ENCODE results near the gene PSMC3.

Gene PSMC3

DNA sequence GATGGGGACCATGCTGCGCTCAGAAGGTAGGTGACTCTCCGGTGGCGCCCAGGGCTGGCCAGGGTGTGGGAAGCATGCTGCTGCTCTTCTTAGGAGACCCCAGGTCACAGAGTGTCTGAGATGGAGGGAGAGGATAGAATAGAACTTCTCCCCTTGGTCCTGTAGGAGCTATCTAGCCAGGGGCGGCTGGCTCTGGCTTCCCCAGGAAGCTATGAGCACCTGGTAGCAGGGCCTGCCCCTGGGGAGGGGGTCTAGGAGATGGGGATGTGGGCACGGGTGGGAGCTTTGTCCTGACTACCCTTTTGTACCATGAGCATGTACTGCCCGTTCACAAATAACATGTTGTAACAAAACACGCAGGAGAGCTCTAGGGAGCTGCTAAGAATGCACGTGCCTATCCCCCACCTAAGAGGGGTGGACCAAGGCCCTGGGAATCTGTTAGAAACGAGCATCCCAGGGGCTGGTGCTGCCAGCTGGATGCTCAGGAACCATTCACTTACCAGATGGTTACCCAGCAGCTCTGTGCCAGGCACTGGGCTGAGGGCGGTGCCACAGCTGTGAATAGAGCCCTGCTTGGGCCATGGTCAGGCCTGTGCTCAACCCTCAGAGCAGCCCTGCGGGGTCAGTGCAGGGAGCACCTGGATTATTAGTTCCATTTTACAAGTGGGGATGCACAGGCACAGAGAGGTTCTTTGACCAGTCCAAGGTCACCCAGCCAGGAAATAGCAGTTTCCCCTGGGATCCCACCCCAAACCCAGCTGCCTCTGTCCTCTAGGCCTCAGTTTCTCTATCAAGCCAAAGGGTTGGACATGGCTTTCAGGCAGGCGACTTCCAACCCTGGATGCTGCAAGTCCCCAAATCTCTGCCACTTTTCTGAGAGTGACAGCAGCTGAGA, 15.6 kb downstream of the PSMC3 start:
- Histone ChIP-seq H2BK5ac (ENCODE audit: low read length) (no peak overlapping the region), H2BK120ac (ENCODE audit: low read depth, low read length) (no peak overlapping the region), H3K23ac (ENCODE audit: low read depth, low read length, poor library complexity) (no peak overlapping the region), H3K4me3 (ENCODE audit: low read length in 2 of 2) (peak overlapping the region in 1 of 2 donors; percentile 12), H3K79me1 (ENCODE audit: low read depth, low read length) (no peaks in the 10 kb centered on the region), H4K91ac (ENCODE audit: low read depth, low read length, poor library complexity) (no peak overlapping the region), H2AK5ac (ENCODE audit: low read depth, low read length) (no peak overlapping the region), H3K4me1 (ENCODE audit: control insufficient read depth in 2 of 2, insufficient read depth in 1 of 2, low read depth in 1 of 2, low read length in 2 of 2) (peaks cover 8 to 13% of the 10 kb centered on the region in 2 donors), H3K9ac (ENCODE audit: low read depth, low read length, poor library complexity) (no peak overlapping the region), H3K18ac (ENCODE audit: low read length) (no peak overlapping the region), H3K36me3 (replicated peaks in 1 of 2; ENCODE audit: control insufficient read depth in 2 of 2, insufficient read depth in 2 of 2, low read length in 2 of 2) (peaks cover 14 to 35% of the 10 kb centered on the region in 2 donors), H3K4ac (ENCODE audit: low read length) (no peak overlapping the region), H3K27me3 (ENCODE audit: control insufficient read depth in 3 of 3, insufficient read depth in 3 of 3, low read depth in 1 of 3, low read length in 3 of 3) (no peaks in the 10 kb centered on the region), H3K9me3 (replicated peaks in 1 of 2; ENCODE audit: control insufficient read depth in 2 of 2, insufficient read depth in 1 of 2, low read depth in 1 of 2, low read length in 2 of 2) (no peaks in the 10 kb centered on the region), H2BK15ac (ENCODE audit: low read length) (no peak overlapping the region), H3K4me2 (ENCODE audit: insufficient read depth, low read length, poor library complexity, severe bottlenecking) (no peak overlapping the region), H2BK12ac (ENCODE audit: low read length) (no peak overlapping the region), H2AFZ (ENCODE audit: low read length) (no peak overlapping the region), H4K8ac (ENCODE audit: low read depth, low read length) (no peak overlapping the region), H3K14ac (ENCODE audit: low read length) (no peak overlapping the region), H3K27ac (replicated peaks; ENCODE audit: low read length) (no peak overlapping the region)
- DNase-seq (ENCODE audit: low spot score): no peak
- WGBS, 2 donors (ENCODE audit: extremely low coverage in 2 of 2, insufficient read length in 2 of 2, insufficient replicate concordance in 1 of 2): no CpG with 5 or more reads among the region's 12 CpGs

DNA sequence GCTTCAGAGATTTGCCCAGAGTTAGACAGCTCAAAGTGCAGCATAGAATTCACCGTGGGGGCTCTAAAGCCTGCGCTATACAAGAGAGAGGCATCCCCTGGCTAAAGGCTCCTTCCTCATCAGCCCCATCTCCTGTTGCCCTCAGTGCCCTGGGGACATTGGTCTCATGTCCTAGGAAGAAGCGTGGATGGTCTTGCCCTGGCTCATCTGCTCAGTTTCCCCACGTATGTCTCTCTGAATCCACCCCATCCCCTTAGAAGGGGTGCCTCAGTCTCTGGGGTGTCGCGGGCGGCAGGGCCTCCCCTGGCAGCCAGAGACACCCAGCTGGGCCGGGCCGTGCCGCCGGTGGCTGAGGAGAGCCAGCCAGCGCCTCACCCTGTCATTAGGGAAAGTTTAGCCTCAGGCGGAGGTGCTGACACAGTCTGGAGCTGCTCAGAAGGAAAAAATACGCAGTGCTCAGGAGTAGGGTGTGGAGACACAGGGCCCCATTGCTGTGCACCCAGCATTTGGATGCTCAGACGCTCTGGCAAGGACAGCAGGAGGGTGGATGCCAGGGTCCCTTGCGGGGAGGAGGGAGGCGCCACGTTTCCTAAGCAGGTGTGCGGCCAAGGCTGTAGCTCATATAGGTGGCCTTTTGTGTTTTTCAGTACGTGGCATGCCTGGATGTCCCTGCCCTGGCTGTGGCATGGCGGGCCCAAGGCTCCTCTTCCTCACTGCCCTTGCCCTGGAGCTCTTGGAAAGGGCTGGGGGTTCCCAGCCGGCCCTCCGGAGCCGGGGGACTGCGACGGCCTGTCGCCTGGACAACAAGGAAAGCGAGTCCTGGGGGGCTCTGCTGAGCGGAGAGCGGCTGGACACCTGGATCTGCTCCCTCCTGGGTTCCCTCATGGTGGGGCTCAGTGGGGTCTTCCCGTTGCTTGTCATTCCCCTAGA, 16.5 kb downstream of the PSMC3 start:
- peak overlapping the region; percentile 94 for H3K9ac ChIP-seq (ENCODE audit: low read depth, low read length, poor library complexity)

GRCh38 chr11:47408598-47409439, 17.4 kb downstream of the PSMC3 start:
- H2BK15ac ChIP-seq (ENCODE audit: low read length): no peak overlapping the region
- H3K9me3 ChIP-seq (replicated peaks in 1 of 2; ENCODE audit: control insufficient read depth in 2 of 2, insufficient read depth in 1 of 2, low read depth in 1 of 2, low read length in 2 of 2): no peaks in the 10 kb centered on the region
- H3K23ac ChIP-seq (ENCODE audit: low read depth, low read length, poor library complexity): peak overlapping the region; percentile 100
- no peak for DNase-seq (ENCODE audit: low spot score)
- H3K36me3 ChIP-seq (replicated peaks in 1 of 2; ENCODE audit: control insufficient read depth in 2 of 2, insufficient read depth in 2 of 2, low read length in 2 of 2): peaks cover 8 to 19% of the 10 kb centered on the region in 2 donors
- peak overlapping the region; percentile 72 for H2BK5ac ChIP-seq (ENCODE audit: low read length)
- H3K18ac ChIP-seq (ENCODE audit: low read length): peak overlapping the region; percentile 95
- no peak overlapping the region for H3K14ac ChIP-seq (ENCODE audit: low read length)
- peak overlapping the region; percentile 90 for H2AFZ ChIP-seq (ENCODE audit: low read length)
- H3K79me1 ChIP-seq (ENCODE audit: low read depth, low read length): no peaks in the 10 kb centered on the region
- peak overlapping the region; percentile 94 for H3K9ac ChIP-seq (ENCODE audit: low read depth, low read length, poor library complexity)
- peak overlapping the region; percentile 74 for H3K4me2 ChIP-seq (ENCODE audit: insufficient read depth, low read length, poor library complexity, severe bottlenecking)
- no peak overlapping the region for H4K91ac ChIP-seq (ENCODE audit: low read depth, low read length, poor library complexity)
- H2BK120ac ChIP-seq (ENCODE audit: low read depth, low read length): no peak overlapping the region
- no peak overlapping the region for H3K4ac ChIP-seq (ENCODE audit: low read length)
- WGBS, 2 donors (ENCODE audit: extremely low coverage in 2 of 2, insufficient read length in 2 of 2, insufficient replicate concordance in 1 of 2): no CpG with 5 or more reads among the region's 50 CpGs
- H3K4me1 ChIP-seq (ENCODE audit: control insufficient read depth in 2 of 2, insufficient read depth in 1 of 2, low read depth in 1 of 2, low read length in 2 of 2): peaks cover 8 to 13% of the 10 kb centered on the region in 2 donors
- no peak overlapping the region for H4K8ac ChIP-seq (ENCODE audit: low read depth, low read length)
- peak overlapping the region; percentile 81 for H2AK5ac ChIP-seq (ENCODE audit: low read depth, low read length)
- peak overlapping the region; percentile 54 for H3K27ac ChIP-seq (replicated peaks; ENCODE audit: low read length)
- H2BK12ac ChIP-seq (ENCODE audit: low read length): no peak overlapping the region
- H3K27me3 ChIP-seq (ENCODE audit: control insufficient read depth in 3 of 3, insufficient read depth in 3 of 3, low read depth in 1 of 3, low read length in 3 of 3): no peaks in the 10 kb centered on the region
- H3K4me3 ChIP-seq (ENCODE audit: low read length in 2 of 2): peak overlapping the region; percentile 79 to 89

More for the DNA sequence above, 16.5 kb downstream of the PSMC3 start:
- H3K14ac ChIP-seq (ENCODE audit: low read length): no peak overlapping the region
- H3K27me3 ChIP-seq (ENCODE audit: control insufficient read depth in 3 of 3, insufficient read depth in 3 of 3, low read depth in 1 of 3, low read length in 3 of 3): no peaks in the 10 kb centered on the region
- H3K27ac ChIP-seq (replicated peaks; ENCODE audit: low read length): no peak overlapping the region
- H2BK15ac ChIP-seq (ENCODE audit: low read length): no peak overlapping the region
- H4K8ac ChIP-seq (ENCODE audit: low read depth, low read length): no peak overlapping the region
- H2AFZ ChIP-seq (ENCODE audit: low read length): no peak overlapping the region
- H2BK12ac ChIP-seq (ENCODE audit: low read length): no peak overlapping the region
- H3K4me1 ChIP-seq (ENCODE audit: control insufficient read depth in 2 of 2, insufficient read depth in 1 of 2, low read depth in 1 of 2, low read length in 2 of 2): peaks cover 8 to 13% of the 10 kb centered on the region in 2 donors
- H3K4me2 ChIP-seq (ENCODE audit: insufficient read depth, low read length, poor library complexity, severe bottlenecking): no peak overlapping the region
- DNase-seq (ENCODE audit: low spot score): no peak
- no peak overlapping the region for H4K91ac ChIP-seq (ENCODE audit: low read depth, low read length, poor library complexity)
- H3K4me3 ChIP-seq (ENCODE audit: low read length in 2 of 2): peak overlapping the region in 1 of 2 donors; percentile 79
- H3K79me1 ChIP-seq (ENCODE audit: low read depth, low read length): no peaks in the 10 kb centered on the region
- H3K18ac ChIP-seq (ENCODE audit: low read length): no peak overlapping the region
- WGBS, 2 donors (ENCODE audit: extremely low coverage in 2 of 2, insufficient read length in 2 of 2, insufficient replicate concordance in 1 of 2): no CpG with 5 or more reads among the region's 31 CpGs
- H2BK5ac ChIP-seq (ENCODE audit: low read length): no peak overlapping the region
- no peak overlapping the region for H3K4ac ChIP-seq (ENCODE audit: low read length)
- no peaks in the 10 kb centered on the region for H3K9me3 ChIP-seq (replicated peaks in 1 of 2; ENCODE audit: control insufficient read depth in 2 of 2, insufficient read depth in 1 of 2, low read depth in 1 of 2, low read length in 2 of 2)
- H2AK5ac ChIP-seq (ENCODE audit: low read depth, low read length): peak overlapping the region; percentile 3
- H3K36me3 ChIP-seq (replicated peaks in 1 of 2; ENCODE audit: control insufficient read depth in 2 of 2, insufficient read depth in 2 of 2, low read length in 2 of 2): peaks cover 10 to 27% of the 10 kb centered on the region in 2 donors
- H3K23ac ChIP-seq (ENCODE audit: low read depth, low read length, poor library complexity): no peak overlapping the region
- no peak overlapping the region for H2BK120ac ChIP-seq (ENCODE audit: low read depth, low read length)
